GM13976 (cell line): ENCODE results near the gene PIM1.

Experiments used
- DNase-seq: peaks from one replicate; pipeline ENCODE4 v3.0.0; 2012; ENCODE audit warnings: low spot score
- CTCF ChIP-seq: IDR thresholded peaks from 2 replicates; pipeline ENCODE4 v1.5.1; 2012; ENCODE audit warnings: borderline replicate concordance, mild to moderate bottlenecking; ENCODE audit not compliant: insufficient read depth; ENCODE audit errors: extremely low read depth, missing control alignments, control extremely low read depth
- in situ Hi-C: fragments of 300-500 bp; cut with MboI; formaldehyde crosslinking; loops from one replicate; pipeline ENCODE4 v1.12.0; 2022; ENCODE audit warnings: low sequenced_read_pairs, mixed read lengths, inconsistent platforms; ENCODE audit not compliant: unreplicated experiment

Gene PIM1

GRCh38 chr6:37171201-37171969, 1.4 kb downstream of the PIM1 start:
- no peak for TF ChIP-seq CTCF
- in situ Hi-C loops, result loop anchor here (5.0 kb wide), 1 partner anchor 119 kb away; no protein-coding TSS in a partner anchor
- peak; percentile 33 for DNase-seq

- in situ Hi-C loops, result loop anchor here (5.0 kb wide), 1 partner anchor 120 kb away; no protein-coding TSS in a partner anchor
- DNase-seq, result peak; percentile 79
- peak; percentile 86 for TF ChIP-seq CTCF
These were observed 2.2 kb downstream of the PIM1 start for GRCh38 chr6:37171970-37172812.

- TF ChIP-seq CTCF, result no peak
- in situ Hi-C loops, result loop anchor here (5.0 kb wide), 1 partner anchor 121 kb away; no protein-coding TSS in a partner anchor
- no peak for DNase-seq
These were observed 3.0 kb downstream of the PIM1 start for GRCh38 chr6:37172912-37173492.

GRCh38 chr6:37173493-37174195, 3.7 kb downstream of the PIM1 start:
- DNase-seq, result no peak
- TF ChIP-seq CTCF, result no peak
- in situ Hi-C loops, result loop anchor here (5.0 kb wide), 1 partner anchor 121 kb away; no protein-coding TSS in a partner anchor

GRCh38 chr6:37174196-37174514, 4.2 kb downstream of the PIM1 start:
- in situ Hi-C loops, result loop anchor here (5.0 kb wide), 1 partner anchor 122 kb away; no protein-coding TSS in a partner anchor
- no peak for TF ChIP-seq CTCF

GRCh38 chr6:37174515-37175331, 4.8 kb downstream of the PIM1 start:
- no peak for DNase-seq
- in situ Hi-C loops, result loop anchor here (5.0 kb wide), 1 partner anchor 122 kb away; no protein-coding TSS in a partner anchor

More at GRCh38 chr6:37174196-37174514, 4.2 kb downstream of the PIM1 start:
- DNase-seq, result no peak

More at GRCh38 chr6:37174515-37175331, 4.8 kb downstream of the PIM1 start:
- TF ChIP-seq CTCF, result no peak
